HEK293 (cell line): ENCODE measurements around the gene MPEG1.

Source experiments
- CTCF ChIA-PET: fragments of 350-600 bp; formaldehyde crosslinking; extraction: SDS; loops from one replicate; lab custom pipeline; 2021; ENCODE audit warnings: antibody characterized with exemption; lab: Yijun Ruan, JAX
- POLR2A ChIA-PET: fragments of 300-600 bp; formaldehyde crosslinking; extraction: SDS; loops from one replicate; lab custom pipeline; 2020; ENCODE audit warnings: antibody characterized with exemption, inconsistent platforms; lab: Yijun Ruan, JAX
- H3K27ac ChIP-seq: fragments of 200-500 bp; sonication (Bioruptor generic); 2 replicates; pipeline ENCODE4 v1.5.1; 2014; ENCODE audit warnings: low read depth, low read length, control low read depth, inconsistent platforms; ENCODE audit errors: extremely low read depth
- H3K36me3 ChIP-seq, 2 experiments: fragments of 200-500 bp in 1 of 2; sonication (Bioruptor generic) in 1 of 2; 1 replicate in 1 of 2; 2 replicates in 1 of 2; pipeline ENCODE4 v1.5.1; 2014 to 2017; ENCODE audit warnings: inconsistent platforms in 2 of 2, low read length in 2 of 2; ENCODE audit not compliant: control insufficient read depth in 2 of 2, insufficient read depth in 1 of 2
- H3K4me1 ChIP-seq: fragments of 200-500 bp; sonication (Bioruptor generic); 2 replicates; pipeline ENCODE4 v1.5.1; 2014; ENCODE audit warnings: mild to moderate bottlenecking, low read length, inconsistent platforms; ENCODE audit not compliant: control insufficient read depth, insufficient read depth
- H3K4me3 ChIP-seq: 2 replicates; pipeline ENCODE4 v1.5.1; 2011; ENCODE audit warnings: low read depth, mild to moderate bottlenecking, control low read depth, low read length, moderate library complexity
- H3K9me3 ChIP-seq: fragments of 200-500 bp; sonication (Bioruptor generic); 2 replicates; pipeline ENCODE4 v1.5.1; 2014; ENCODE audit warnings: low read depth, low read length, inconsistent platforms; ENCODE audit not compliant: control insufficient read depth, insufficient read depth
- GLIS1 ChIP-seq: fragments of 450-650 bp; formaldehyde crosslinking; IDR thresholded peaks from 2 replicates; pipeline ENCODE4 v1.5.1; 2016; ENCODE audit warnings: missing biosample characterization, missing genetic modification characterization
- HOXC10 ChIP-seq: sonication (generic); formaldehyde crosslinking; IDR thresholded peaks from 2 replicates; pipeline ENCODE4 v1.8.1; 2023; ENCODE audit warnings: mild to moderate bottlenecking, missing genetic modification reagents
- RBAK ChIP-seq: fragments of 450-650 bp; formaldehyde crosslinking; IDR thresholded peaks from 2 replicates; pipeline ENCODE4 v1.5.1; 2016; ENCODE audit warnings: missing biosample characterization, missing genetic modification characterization
- ZBTB21 ChIP-seq: fragments of 450-650 bp; formaldehyde crosslinking; IDR thresholded peaks from 2 replicates; pipeline ENCODE4 v1.5.1; 2017; ENCODE audit warnings: missing biosample characterization, missing genetic modification characterization
- ZIC2 ChIP-seq: fragments of 450-650 bp; formaldehyde crosslinking; IDR thresholded peaks from 2 replicates; pipeline ENCODE4 v1.5.1; 2016; ENCODE audit warnings: missing biosample characterization, missing genetic modification characterization
- ZNF114 ChIP-seq: fragments of 450-650 bp; formaldehyde crosslinking; IDR thresholded peaks from 2 replicates; pipeline ENCODE4 v1.5.0; 2017; ENCODE audit warnings: missing biosample characterization, missing genetic modification characterization
- ZNF133 ChIP-seq: fragments of 450-650 bp; formaldehyde crosslinking; IDR thresholded peaks from 2 replicates; pipeline ENCODE4 v1.5.1; 2016; ENCODE audit warnings: missing biosample characterization, missing genetic modification characterization
- ZNF16 ChIP-seq: fragments of 450-650 bp; formaldehyde crosslinking; IDR thresholded peaks from 2 replicates; pipeline ENCODE4 v1.5.1; 2016; ENCODE audit warnings: low read depth, missing biosample characterization, missing genetic modification characterization
- ZNF169 ChIP-seq: fragments of 450-650 bp; formaldehyde crosslinking; IDR thresholded peaks from 2 replicates; pipeline ENCODE4 v1.5.1; 2016; ENCODE audit warnings: missing biosample characterization, missing genetic modification characterization
- ZNF184 ChIP-seq: fragments of 450-650 bp; IDR thresholded peaks from 2 replicates; pipeline ENCODE4 v1.5.1; 2018; ENCODE audit warnings: missing biosample characterization, mild to moderate bottlenecking, missing genetic modification characterization
- ZNF266 ChIP-seq: fragments of 450-650 bp; formaldehyde crosslinking; IDR thresholded peaks from 2 replicates; pipeline ENCODE4 v1.5.1; 2016; ENCODE audit warnings: missing biosample characterization, missing genetic modification characterization, low read depth
- ZNF341 ChIP-seq: fragments of 450-650 bp; formaldehyde crosslinking; IDR thresholded peaks from 2 replicates; pipeline ENCODE4; 2016; ENCODE audit warnings: low read depth, missing biosample characterization, missing genetic modification characterization
- ZNF394 ChIP-seq: fragments of 450-650 bp; formaldehyde crosslinking; IDR thresholded peaks from 2 replicates; pipeline ENCODE4 v1.5.1; 2016; ENCODE audit warnings: missing biosample characterization, missing genetic modification characterization, mild to moderate bottlenecking, moderate library complexity, borderline replicate concordance
- ZNF48 ChIP-seq: fragments of 450-650 bp; formaldehyde crosslinking; IDR thresholded peaks from 2 replicates; pipeline ENCODE4 v1.5.1; 2016; ENCODE audit warnings: missing biosample characterization, missing genetic modification characterization
- ZNF501 ChIP-seq: fragments of 450-650 bp; formaldehyde crosslinking; IDR thresholded peaks from 2 replicates; pipeline ENCODE4 v1.5.1; 2016; ENCODE audit warnings: missing biosample characterization, missing genetic modification characterization
- ZNF521 ChIP-seq: fragments of 450-650 bp; formaldehyde crosslinking; IDR thresholded peaks from 2 replicates; pipeline ENCODE4 v1.5.1; 2017; ENCODE audit warnings: missing biosample characterization, mild to moderate bottlenecking, missing genetic modification characterization
- ZNF561 ChIP-seq: fragments of 450-650 bp; IDR thresholded peaks from 2 replicates; pipeline ENCODE4 v1.5.1; 2018; ENCODE audit warnings: missing biosample characterization, missing genetic modification characterization, borderline replicate concordance
- ZNF621 ChIP-seq: fragments of 450-650 bp; formaldehyde crosslinking; IDR thresholded peaks from 2 replicates; pipeline ENCODE4 v1.5.1; 2017; ENCODE audit warnings: missing biosample characterization, missing genetic modification characterization
- ZNF629 ChIP-seq: fragments of 450-650 bp; formaldehyde crosslinking; IDR thresholded peaks from 2 replicates; pipeline ENCODE4 v1.5.1; 2017; ENCODE audit warnings: missing biosample characterization, missing genetic modification characterization
- ZNF660 ChIP-seq: fragments of 450-650 bp; IDR thresholded peaks from 2 replicates; pipeline ENCODE4 v1.5.1; 2018; ENCODE audit warnings: missing biosample characterization, mild to moderate bottlenecking, missing genetic modification characterization
- ZNF670 ChIP-seq: fragments of 450-650 bp; formaldehyde crosslinking; IDR thresholded peaks from 2 replicates; pipeline ENCODE4 v1.5.1; 2016; ENCODE audit warnings: missing biosample characterization, missing genetic modification characterization, low read depth
- ZNF785 ChIP-seq: fragments of 450-650 bp; formaldehyde crosslinking; IDR thresholded peaks from 2 replicates; pipeline ENCODE4 v1.5.1; 2016; ENCODE audit warnings: missing biosample characterization, missing genetic modification characterization
- TF ChIP-seq, protein P1 (sequence below): fragments of 450-650 bp; formaldehyde crosslinking; IDR thresholded peaks from 2 replicates; pipeline ENCODE4 v1.5.1; 2016; ENCODE audit warnings: missing biosample characterization, missing genetic modification characterization, low read depth
- TF ChIP-seq, protein P2 (sequence below): fragments of 450-650 bp; formaldehyde crosslinking; IDR thresholded peaks from 2 replicates; pipeline ENCODE4 v1.5.1; 2017; ENCODE audit warnings: missing biosample characterization, missing genetic modification characterization
- TF ChIP-seq, protein P3 (sequence below): fragments of 450-650 bp; formaldehyde crosslinking; IDR thresholded peaks from 2 replicates; pipeline ENCODE4 v1.5.1; 2017; ENCODE audit warnings: missing biosample characterization, missing genetic modification characterization
- TF ChIP-seq, protein P4 (sequence below): fragments of 450-650 bp; formaldehyde crosslinking; IDR thresholded peaks from 2 replicates; pipeline ENCODE4 v1.5.1; 2016; ENCODE audit warnings: missing biosample characterization, missing genetic modification characterization

The MPEG1 gene

DNA sequence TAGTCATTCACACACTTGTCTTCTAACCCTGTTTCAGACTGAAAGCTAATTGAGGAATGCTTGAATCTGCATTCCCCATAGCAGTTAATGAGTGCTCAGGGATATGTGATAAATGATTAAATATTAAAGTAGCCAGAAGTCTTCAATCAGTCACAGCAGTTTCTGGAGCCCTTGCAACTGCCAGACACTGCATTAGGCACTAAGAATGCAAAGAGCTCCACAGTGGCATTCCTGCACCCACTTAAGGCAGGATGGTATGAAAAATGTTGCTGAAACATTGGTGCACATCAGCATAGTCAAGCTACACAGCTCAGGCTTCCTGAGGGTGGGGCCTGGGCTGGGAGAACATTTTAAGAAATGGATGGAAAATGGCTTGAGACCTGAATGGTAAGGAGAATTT, 34.3 kb downstream of the MPEG1 start:
- TF ChIP-seq HOXC10 (no peak), ZNF133 (tag by site-specific recombination) (no peak), ZNF501 (no peak), ZNF621 (no peak), ZNF521 (tag by site-specific recombination) (no peak)
- TF ChIP-seq, protein P1, sequence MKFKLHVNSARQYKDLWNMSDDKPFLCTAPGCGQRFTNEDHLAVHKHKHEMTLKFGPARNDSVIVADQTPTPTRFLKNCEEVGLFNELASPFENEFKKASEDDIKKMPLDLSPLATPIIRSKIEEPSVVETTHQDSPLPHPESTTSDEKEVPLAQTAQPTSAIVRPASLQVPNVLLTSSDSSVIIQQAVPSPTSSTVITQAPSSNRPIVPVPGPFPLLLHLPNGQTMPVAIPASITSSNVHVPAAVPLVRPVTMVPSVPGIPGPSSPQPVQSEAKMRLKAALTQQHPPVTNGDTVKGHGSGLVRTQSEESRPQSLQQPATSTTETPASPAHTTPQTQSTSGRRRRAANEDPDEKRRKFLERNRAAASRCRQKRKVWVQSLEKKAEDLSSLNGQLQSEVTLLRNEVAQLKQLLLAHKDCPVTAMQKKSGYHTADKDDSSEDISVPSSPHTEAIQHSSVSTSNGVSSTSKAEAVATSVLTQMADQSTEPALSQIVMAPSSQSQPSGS (tag by site-specific recombination): no peak
- ChIA-PET CTCF (interaction anchor here (0.7 to 2.1 kb wide), 2 partner anchors 8 to 502 kb away, joined by 3 to 8 read pairs; no protein-coding TSS in a partner anchor), POLR2A (no interaction called here)
- H3K9me3 ChIP-seq: no peaks in the 10 kb centered on the region
- no peaks in the 10 kb centered on the region; the same call in 1 of the 2 replicates for H3K4me1 ChIP-seq
- H3K4me3 ChIP-seq: no peak overlapping the region
- no peak overlapping the region for H3K27ac ChIP-seq
- H3K36me3 ChIP-seq: peaks cover 0 to 17% of the 10 kb centered on the region in 2 experiments; a peak in 1 of 3 replicates

DNA sequence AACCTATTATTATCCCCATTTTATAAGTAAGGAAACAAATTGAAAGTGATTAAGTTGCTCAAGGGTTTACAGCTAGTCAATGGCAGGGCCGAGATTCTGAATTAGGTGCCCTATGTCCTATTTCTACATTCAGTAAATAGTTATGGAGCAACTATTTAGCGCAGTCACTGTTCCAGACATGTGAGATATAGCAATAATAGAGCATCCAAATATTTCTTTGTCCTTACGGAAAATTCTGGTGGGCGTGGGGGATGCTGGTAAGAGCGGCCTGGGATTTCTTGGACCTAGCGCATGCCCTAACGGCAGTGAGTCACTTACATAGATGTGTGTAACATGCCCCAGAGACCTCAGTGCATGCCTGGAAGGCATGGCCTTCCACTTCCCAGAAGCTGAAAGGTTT, 36.4 kb downstream of the MPEG1 start:
- no peak overlapping the region for H3K4me3 ChIP-seq
- POLR2A ChIA-PET: no interaction called here
- no peaks in the 10 kb centered on the region for H3K9me3 ChIP-seq
- H3K36me3 ChIP-seq: peaks cover 0 to under 1% of the 10 kb centered on the region in 2 experiments; a peak in 1 of 3 replicates
- H3K4me1 ChIP-seq: no peaks in the 10 kb centered on the region; the same call in 1 of the 2 replicates
- H3K27ac ChIP-seq: no peak overlapping the region
- TF ChIP-seq ZNF670 (tag by site-specific recombination) (no peak), ZNF629 (tag by site-specific recombination) (no peak), ZBTB21 (tag by site-specific recombination) (no peak), ZNF266 (tag by site-specific recombination) (no peak), ZNF394 (tag by site-specific recombination) (no peak), ZNF660 (no peak), ZNF184 (tag by site-specific recombination) (no peak), ZNF341 (no peak), GLIS1 (tag by site-specific recombination) (no peak), ZNF16 (tag by site-specific recombination) (no peak), ZNF48 (no peak), ZNF561 (tag by site-specific recombination) (no peak), ZNF169 (tag by site-specific recombination) (no peak), ZNF785 (tag by site-specific recombination) (no peak), ZIC2 (tag by site-specific recombination) (no peak), ZNF114 (tag by site-specific recombination) (no peak), RBAK (tag by site-specific recombination) (no peak)
- TF ChIP-seq, protein P2, sequence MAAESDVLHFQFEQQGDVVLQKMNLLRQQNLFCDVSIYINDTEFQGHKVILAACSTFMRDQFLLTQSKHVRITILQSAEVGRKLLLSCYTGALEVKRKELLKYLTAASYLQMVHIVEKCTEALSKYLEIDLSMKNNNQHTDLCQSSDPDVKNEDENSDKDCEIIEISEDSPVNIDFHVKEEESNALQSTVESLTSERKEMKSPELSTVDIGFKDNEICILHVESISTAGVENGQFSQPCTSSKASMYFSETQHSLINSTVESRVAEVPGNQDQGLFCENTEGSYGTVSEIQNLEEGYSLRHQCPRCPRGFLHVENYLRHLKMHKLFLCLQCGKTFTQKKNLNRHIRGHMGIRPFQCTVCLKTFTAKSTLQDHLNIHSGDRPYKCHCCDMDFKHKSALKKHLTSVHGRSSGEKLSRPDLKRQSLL (tag by site-specific recombination): no peak
- TF ChIP-seq, protein P3, sequence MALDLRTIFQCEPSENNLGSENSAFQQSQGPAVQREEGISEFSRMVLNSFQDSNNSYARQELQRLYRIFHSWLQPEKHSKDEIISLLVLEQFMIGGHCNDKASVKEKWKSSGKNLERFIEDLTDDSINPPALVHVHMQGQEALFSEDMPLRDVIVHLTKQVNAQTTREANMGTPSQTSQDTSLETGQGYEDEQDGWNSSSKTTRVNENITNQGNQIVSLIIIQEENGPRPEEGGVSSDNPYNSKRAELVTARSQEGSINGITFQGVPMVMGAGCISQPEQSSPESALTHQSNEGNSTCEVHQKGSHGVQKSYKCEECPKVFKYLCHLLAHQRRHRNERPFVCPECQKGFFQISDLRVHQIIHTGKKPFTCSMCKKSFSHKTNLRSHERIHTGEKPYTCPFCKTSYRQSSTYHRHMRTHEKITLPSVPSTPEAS: no peak
- TF ChIP-seq, protein P4, sequence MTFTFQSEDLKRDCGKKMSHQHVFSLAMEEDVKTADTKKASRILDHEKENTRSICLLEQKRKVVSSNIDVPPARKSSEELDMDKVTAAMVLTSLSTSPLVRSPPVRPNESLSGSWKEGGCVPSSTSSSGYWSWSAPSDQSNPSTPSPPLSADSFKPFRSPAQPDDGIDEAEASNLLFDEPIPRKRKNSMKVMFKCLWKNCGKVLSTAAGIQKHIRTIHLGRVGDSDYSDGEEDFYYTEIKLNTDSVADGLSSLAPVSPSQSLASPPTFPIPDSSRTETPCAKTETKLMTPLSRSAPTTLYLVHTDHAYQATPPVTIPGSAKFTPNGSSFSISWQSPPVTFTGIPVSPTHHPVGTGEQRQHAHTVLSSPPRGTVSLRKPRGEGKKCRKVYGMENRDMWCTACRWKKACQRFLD (tag by site-specific recombination): no peak
- CTCF ChIA-PET: interaction anchor here (0.7 to 6.7 kb wide), 5 partner anchors 9 to 30 kb away, joined by 3 to 78 read pairs (median 8); no protein-coding TSS in a partner anchor
